NCI-H345 treated with DMSO at 0.1 percent for 48 hours (cell line): ENCODE data around the gene NUDCD3.

Experiments used
- DNase-seq: peaks from one replicate; lab custom pipeline; 2025; ENCODE audit not compliant: unreplicated experiment; lab: John Stamatoyannopoulos, UW

NUDCD3 gene

GRCh38 chr7:44402401-44403060 is 87.9 kb downstream of the NUDCD3 start:
- DNase-seq, result no peak

GRCh38 chr7:44401692-44402091 is 88.8 kb downstream of the NUDCD3 start:
- no peak for DNase-seq

GRCh38 chr7:44400033-44400511 is 90.4 kb downstream of the NUDCD3 start:
- no peak for DNase-seq

- no peak for DNase-seq
These were observed 91.4 kb downstream of the NUDCD3 start for GRCh38 chr7:44398953-44399574.

GRCh38 chr7:44398511-44398911 is 91.9 kb downstream of the NUDCD3 start:
- no peak for DNase-seq

- DNase-seq, result no peak
These were observed 93.4 kb downstream of the NUDCD3 start for GRCh38 chr7:44396931-44397545.

GRCh38 chr7:44396496-44396895 is 94.0 kb downstream of the NUDCD3 start:
- no peak for DNase-seq

- peak; percentile 86 for DNase-seq
These were observed 95.4 kb downstream of the NUDCD3 start for GRCh38 chr7:44395067-44395466.

GRCh38 chr7:44394636-44395035 is 95.8 kb downstream of the NUDCD3 start:
- no peak for DNase-seq

- no peak for DNase-seq
These were observed 96.4 kb downstream of the NUDCD3 start for GRCh38 chr7:44394112-44394447.

GRCh38 chr7:44393238-44394111 is 97.0 kb downstream of the NUDCD3 start:
- no peak for DNase-seq

- no peak for DNase-seq
These were observed 97.8 kb downstream of the NUDCD3 start for GRCh38 chr7:44392618-44393010.

- DNase-seq, result no peak
These were observed 98.5 kb downstream of the NUDCD3 start for GRCh38 chr7:44391746-44392617.

GRCh38 chr7:44391171-44391570 is 99.3 kb downstream of the NUDCD3 start:
- peak; percentile 64 for DNase-seq

- no peak for DNase-seq
These were observed 99.8 kb downstream of the NUDCD3 start for GRCh38 chr7:44390701-44391100.

GRCh38 chr7:44388089-44388970 is 102.1 kb downstream of the NUDCD3 start:
- no peak for DNase-seq

- DNase-seq, result no peak
These were observed 103.1 kb downstream of the NUDCD3 start for GRCh38 chr7:44387389-44387788.

GRCh38 chr7:44386139-44386913 is 104.1 kb downstream of the NUDCD3 start:
- no peak for DNase-seq
